HepG2 (cell line): ENCODE results near the gene VSIG10L2. TPM values are rescaled to one million over a fixed set of nuclear protein-coding genes. Genes with fewer than 3 reads are reported as not detected.

Source experiments
- FOXA1 ChIP-seq, 2 experiments: fragments of 450-650 bp in 1 of 2; sonication (generic) in 1 of 2; formaldehyde crosslinking in 1 of 2; IDR thresholded peaks; 2 replicates each; pipeline versions ENCODE4 v1.4.0 to v1.6.1; 2016 to 2020; ENCODE audit warnings: missing genetic modification reagents in 1 of 2
- FOXJ3 ChIP-seq: sonication (generic); formaldehyde crosslinking; IDR thresholded peaks from 2 replicates; pipeline ENCODE4 v1.4.0; 2020; ENCODE audit warnings: missing genetic modification reagents, mild to moderate bottlenecking, borderline replicate concordance
- GFI1 ChIP-seq: sonication (generic); formaldehyde crosslinking; IDR thresholded peaks from 2 replicates; pipeline ENCODE4 v1.5.0; 2020; ENCODE audit warnings: missing genetic modification reagents, mild to moderate bottlenecking, borderline replicate concordance
- JARID2 ChIP-seq: sonication (generic); formaldehyde crosslinking; IDR thresholded peaks from 2 replicates; pipeline ENCODE4 v1.8.1; 2023; ENCODE audit warnings: missing genetic modification reagents, inconsistent platforms; ENCODE audit not compliant: insufficient replicate concordance
- KLF16 ChIP-seq, 2 experiments: sonication (generic) in 1 of 2; formaldehyde crosslinking in 1 of 2; IDR thresholded peaks; 2 replicates each; pipeline versions ENCODE4 v1.6.1 to v1.8.0; 2016 to 2023; ENCODE audit warnings: missing genetic modification reagents in 2 of 2, missing compliant biosample characterization in 1 of 2
- LBX2 ChIP-seq: sonication (generic); formaldehyde crosslinking; IDR thresholded peaks from 2 replicates; pipeline ENCODE4 v1.5.0; 2020; ENCODE audit warnings: missing genetic modification reagents, mild to moderate bottlenecking, borderline replicate concordance
- MXD3 ChIP-seq: IDR thresholded peaks from 2 replicates; pipeline ENCODE4 v1.6.1; 2016; ENCODE audit warnings: mild to moderate bottlenecking, missing biosample characterization, missing genetic modification reagents
- NR3C1 ChIP-seq: sonication (generic); formaldehyde crosslinking; IDR thresholded peaks from 2 replicates; pipeline ENCODE4 v1.4.0; 2020; ENCODE audit warnings: missing genetic modification reagents
- PPARG ChIP-seq: conservative IDR thresholded peaks from 2 replicates; pipeline ENCODE4 v1.6.1; 2016; ENCODE audit warnings: missing biosample characterization, missing genetic modification reagents
- PTBP1 ChIP-seq: fragments of 200-400 bp; formaldehyde crosslinking; IDR thresholded peaks from 2 replicates; pipeline ENCODE4 v1.6.1; 2018; ENCODE audit warnings: low read length, low read depth; ENCODE audit not compliant: poor library complexity, severe bottlenecking
- RCOR2 ChIP-seq: IDR thresholded peaks from 2 replicates; pipeline ENCODE4 v1.6.1; 2016; ENCODE audit warnings: missing biosample characterization, missing genetic modification reagents
- SAP130 ChIP-seq: IDR thresholded peaks from 2 replicates; pipeline ENCODE4 v1.6.1; 2016; ENCODE audit warnings: low read depth
- SMARCC2 ChIP-seq: fragments of 450-650 bp; IDR thresholded peaks from 2 replicates; pipeline ENCODE4 v1.6.1; 2017; ENCODE audit warnings: antibody characterized with exemption, mild to moderate bottlenecking
- WIZ ChIP-seq: sonication (generic); formaldehyde crosslinking; IDR thresholded peaks from 2 replicates; pipeline ENCODE4 v1.5.1; 2020; ENCODE audit warnings: mild to moderate bottlenecking, missing genetic modification reagents
- ZNF430 ChIP-seq: sonication (generic); formaldehyde crosslinking; IDR thresholded peaks from 2 replicates; pipeline ENCODE4 v1.9.0; 2021; ENCODE audit warnings: mild to moderate bottlenecking, missing genetic modification reagents
- ZNF672 ChIP-seq: sonication (generic); formaldehyde crosslinking; IDR thresholded peaks from 2 replicates; pipeline ENCODE4 v1.8.1; 2022; ENCODE audit warnings: missing genetic modification reagents
- polyA plus RNA-seq, 8 experiments: library from polyadenylated mRNA; depleted of rRNA in 3 of 8; stranded (reverse) in 7 of 8; unstranded in 1 of 8; fragments of >200 nt; fragmentation: Illumina TruSeq in 4 of 8; extraction: Trizol in 4 of 8; gene quantifications; 2 replicates each; pipeline versions ENCODE4 v1.2.1 to v1.2.3, GENCODE V29; 2011 to 2016; ENCODE audit warnings: low read depth in 4 of 8, missing spikeins in 1 of 8, mixed read lengths in 1 of 8; ENCODE audit not compliant: insufficient read depth in 1 of 8
- total RNA-seq, 5 experiments: library from RNA; depleted of rRNA; stranded (reverse); fragments of >200 nt; fragmentation: Illumina TruSeq; extraction: Trizol; gene quantifications; 2 replicates each; pipeline ENCODE4 v1.2.3, GENCODE V29; 2016; ENCODE audit warnings: low read depth in 1 of 5
- TF ChIP-seq, protein P1 (sequence below): sonication (generic); formaldehyde crosslinking; IDR thresholded peaks from 2 replicates; pipeline ENCODE4 v1.5.0; 2020; ENCODE audit warnings: mild to moderate bottlenecking, missing genetic modification reagents, moderate library complexity
- TF ChIP-seq, protein P2 (sequence below): sonication (generic); formaldehyde crosslinking; IDR thresholded peaks from 2 replicates; pipeline ENCODE4 v1.4.0; 2020; ENCODE audit warnings: missing genetic modification reagents, borderline replicate concordance
- TF ChIP-seq, protein P3 (sequence below): sonication (generic); formaldehyde crosslinking; IDR thresholded peaks from 2 replicates; pipeline ENCODE4 v1.9.0; 2021; ENCODE audit warnings: missing genetic modification reagents, borderline replicate concordance
- TF ChIP-seq, protein P4 (sequence below): sonication (generic); formaldehyde crosslinking; IDR thresholded peaks from 2 replicates; pipeline ENCODE4 v1.4.0; 2020; ENCODE audit warnings: missing genetic modification reagents

Gene VSIG10L2
- total and polyA plus RNA-seq, 2 of the 13 experiments (the other 11 are each of a cell fraction or from before 2014, with no cell fraction given): 0.21 TPM; not detected in 1

DNA sequence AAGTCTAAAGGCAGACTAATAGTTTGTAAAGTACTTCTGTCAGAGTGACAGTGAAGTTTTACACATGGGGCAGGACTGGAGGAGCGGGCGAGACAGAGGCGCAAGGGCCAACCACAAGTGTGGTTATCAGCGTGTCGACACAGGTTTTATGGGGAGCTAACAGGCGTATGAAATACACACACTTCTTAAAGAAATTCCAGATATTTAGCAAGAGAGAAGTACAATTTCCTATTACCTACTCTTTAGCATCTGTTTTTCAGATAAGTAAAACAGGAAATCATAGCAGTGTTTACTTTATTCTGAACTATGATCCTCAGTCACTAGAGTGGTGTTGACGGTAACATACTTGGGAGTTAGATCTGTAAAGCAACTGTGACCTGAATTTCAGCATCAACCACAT is 22.5 kb downstream of the VSIG10L2 start (continued):
- TF ChIP-seq NR3C1 (CRISPR knock-in tag): no peak
- TF ChIP-seq SMARCC2: 0 out of 2 replicates have a peak, but pooled peaks have one; percentile 12
- TF ChIP-seq, protein P1, sequence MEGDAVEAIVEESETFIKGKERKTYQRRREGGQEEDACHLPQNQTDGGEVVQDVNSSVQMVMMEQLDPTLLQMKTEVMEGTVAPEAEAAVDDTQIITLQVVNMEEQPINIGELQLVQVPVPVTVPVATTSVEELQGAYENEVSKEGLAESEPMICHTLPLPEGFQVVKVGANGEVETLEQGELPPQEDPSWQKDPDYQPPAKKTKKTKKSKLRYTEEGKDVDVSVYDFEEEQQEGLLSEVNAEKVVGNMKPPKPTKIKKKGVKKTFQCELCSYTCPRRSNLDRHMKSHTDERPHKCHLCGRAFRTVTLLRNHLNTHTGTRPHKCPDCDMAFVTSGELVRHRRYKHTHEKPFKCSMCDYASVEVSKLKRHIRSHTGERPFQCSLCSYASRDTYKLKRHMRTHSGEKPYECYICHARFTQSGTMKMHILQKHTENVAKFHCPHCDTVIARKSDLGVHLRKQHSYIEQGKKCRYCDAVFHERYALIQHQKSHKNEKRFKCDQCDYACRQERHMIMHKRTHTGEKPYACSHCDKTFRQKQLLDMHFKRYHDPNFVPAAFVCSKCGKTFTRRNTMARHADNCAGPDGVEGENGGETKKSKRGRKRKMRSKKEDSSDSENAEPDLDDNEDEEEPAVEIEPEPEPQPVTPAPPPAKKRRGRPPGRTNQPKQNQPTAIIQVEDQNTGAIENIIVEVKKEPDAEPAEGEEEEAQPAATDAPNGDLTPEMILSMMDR (CRISPR knock-in tag): no peak
- TF ChIP-seq PTBP1: no peak
- no peak for TF ChIP-seq WIZ
- TF ChIP-seq JARID2 (CRISPR knock-in tag): no peak
- TF ChIP-seq, protein P2, sequence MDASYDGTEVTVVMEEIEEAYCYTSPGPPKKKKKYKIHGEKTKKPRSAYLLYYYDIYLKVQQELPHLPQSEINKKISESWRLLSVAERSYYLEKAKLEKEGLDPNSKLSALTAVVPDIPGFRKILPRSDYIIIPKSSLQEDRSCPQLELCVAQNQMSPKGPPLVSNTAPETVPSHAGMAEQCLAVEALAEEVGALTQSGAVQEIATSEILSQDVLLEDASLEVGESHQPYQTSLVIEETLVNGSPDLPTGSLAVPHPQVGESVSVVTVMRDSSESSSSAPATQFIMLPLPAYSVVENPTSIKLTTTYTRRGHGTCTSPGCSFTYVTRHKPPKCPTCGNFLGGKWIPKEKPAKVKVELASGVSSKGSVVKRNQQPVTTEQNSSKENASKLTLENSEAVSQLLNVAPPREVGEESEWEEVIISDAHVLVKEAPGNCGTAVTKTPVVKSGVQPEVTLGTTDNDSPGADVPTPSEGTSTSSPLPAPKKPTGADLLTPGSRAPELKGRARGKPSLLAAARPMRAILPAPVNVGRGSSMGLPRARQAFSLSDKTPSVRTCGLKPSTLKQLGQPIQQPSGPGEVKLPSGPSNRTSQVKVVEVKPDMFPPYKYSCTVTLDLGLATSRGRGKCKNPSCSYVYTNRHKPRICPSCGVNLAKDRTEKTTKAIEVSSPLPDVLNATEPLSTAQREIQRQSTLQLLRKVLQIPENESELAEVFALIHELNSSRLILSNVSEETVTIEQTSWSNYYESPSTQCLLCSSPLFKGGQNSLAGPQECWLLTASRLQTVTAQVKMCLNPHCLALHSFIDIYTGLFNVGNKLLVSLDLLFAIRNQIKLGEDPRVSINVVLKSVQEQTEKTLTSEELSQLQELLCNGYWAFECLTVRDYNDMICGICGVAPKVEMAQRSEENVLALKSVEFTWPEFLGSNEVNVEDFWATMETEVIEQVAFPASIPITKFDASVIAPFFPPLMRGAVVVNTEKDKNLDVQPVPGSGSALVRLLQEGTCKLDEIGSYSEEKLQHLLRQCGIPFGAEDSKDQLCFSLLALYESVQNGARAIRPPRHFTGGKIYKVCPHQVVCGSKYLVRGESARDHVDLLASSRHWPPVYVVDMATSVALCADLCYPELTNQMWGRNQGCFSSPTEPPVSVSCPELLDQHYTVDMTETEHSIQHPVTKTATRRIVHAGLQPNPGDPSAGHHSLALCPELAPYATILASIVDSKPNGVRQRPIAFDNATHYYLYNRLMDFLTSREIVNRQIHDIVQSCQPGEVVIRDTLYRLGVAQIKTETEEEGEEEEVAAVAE (CRISPR knock-in tag): no peak
- TF ChIP-seq FOXA1 (IDR thresholded peaks at IDR 0.05): peak; percentile 35
- TF ChIP-seq FOXA1 (CRISPR knock-in tag; IDR thresholded peaks at IDR 0.05): peak; percentile 71
- TF ChIP-seq KLF16 (CRISPR knock-in tag; IDR thresholded peaks at IDR 0.05): no peak
- TF ChIP-seq FOXJ3 (CRISPR knock-in tag): peak; percentile 27; the same call in 1 of the 2 replicates
- no peak for TF ChIP-seq ZNF672 (CRISPR knock-in tag)
- peak; percentile 58; the same call in 1 of the 2 replicates for TF ChIP-seq GFI1
- no peak for TF ChIP-seq RCOR2 (CRISPR knock-in tag)
- TF ChIP-seq, protein P3, sequence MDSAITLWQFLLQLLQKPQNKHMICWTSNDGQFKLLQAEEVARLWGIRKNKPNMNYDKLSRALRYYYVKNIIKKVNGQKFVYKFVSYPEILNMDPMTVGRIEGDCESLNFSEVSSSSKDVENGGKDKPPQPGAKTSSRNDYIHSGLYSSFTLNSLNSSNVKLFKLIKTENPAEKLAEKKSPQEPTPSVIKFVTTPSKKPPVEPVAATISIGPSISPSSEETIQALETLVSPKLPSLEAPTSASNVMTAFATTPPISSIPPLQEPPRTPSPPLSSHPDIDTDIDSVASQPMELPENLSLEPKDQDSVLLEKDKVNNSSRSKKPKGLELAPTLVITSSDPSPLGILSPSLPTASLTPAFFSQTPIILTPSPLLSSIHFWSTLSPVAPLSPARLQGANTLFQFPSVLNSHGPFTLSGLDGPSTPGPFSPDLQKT (CRISPR knock-in tag): no peak
- TF ChIP-seq PPARG (CRISPR knock-in tag): 0 out of 2 replicates have a peak, but pooled peaks have one; percentile 30
- no peak for TF ChIP-seq MXD3 (CRISPR knock-in tag)
- peak; percentile 24; the same call in 1 of the 2 replicates for TF ChIP-seq SAP130 (CRISPR knock-in tag)
- no peak for TF ChIP-seq ZNF430 (CRISPR knock-in tag)
- no peak for TF ChIP-seq LBX2 (CRISPR knock-in tag)
- TF ChIP-seq, protein P4, sequence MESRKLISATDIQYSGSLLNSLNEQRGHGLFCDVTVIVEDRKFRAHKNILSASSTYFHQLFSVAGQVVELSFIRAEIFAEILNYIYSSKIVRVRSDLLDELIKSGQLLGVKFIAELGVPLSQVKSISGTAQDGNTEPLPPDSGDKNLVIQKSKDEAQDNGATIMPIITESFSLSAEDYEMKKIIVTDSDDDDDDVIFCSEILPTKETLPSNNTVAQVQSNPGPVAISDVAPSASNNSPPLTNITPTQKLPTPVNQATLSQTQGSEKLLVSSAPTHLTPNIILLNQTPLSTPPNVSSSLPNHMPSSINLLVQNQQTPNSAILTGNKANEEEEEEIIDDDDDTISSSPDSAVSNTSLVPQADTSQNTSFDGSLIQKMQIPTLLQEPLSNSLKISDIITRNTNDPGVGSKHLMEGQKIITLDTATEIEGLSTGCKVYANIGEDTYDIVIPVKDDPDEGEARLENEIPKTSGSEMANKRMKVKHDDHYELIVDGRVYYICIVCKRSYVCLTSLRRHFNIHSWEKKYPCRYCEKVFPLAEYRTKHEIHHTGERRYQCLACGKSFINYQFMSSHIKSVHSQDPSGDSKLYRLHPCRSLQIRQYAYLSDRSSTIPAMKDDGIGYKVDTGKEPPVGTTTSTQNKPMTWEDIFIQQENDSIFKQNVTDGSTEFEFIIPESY (CRISPR knock-in tag): peak; percentile 44; the same call in 1 of the 2 replicates
